ENCODE measurements around the gene BACH2. TPM values are rescaled to one million over a fixed set of nuclear protein-coding genes. Genes with fewer than 3 reads are reported as not detected.

Gene BACH2
- total and polyA plus RNA-seq, 2 experiments from 2014 or later, result 5.4 to 5.6 TPM

DNA sequence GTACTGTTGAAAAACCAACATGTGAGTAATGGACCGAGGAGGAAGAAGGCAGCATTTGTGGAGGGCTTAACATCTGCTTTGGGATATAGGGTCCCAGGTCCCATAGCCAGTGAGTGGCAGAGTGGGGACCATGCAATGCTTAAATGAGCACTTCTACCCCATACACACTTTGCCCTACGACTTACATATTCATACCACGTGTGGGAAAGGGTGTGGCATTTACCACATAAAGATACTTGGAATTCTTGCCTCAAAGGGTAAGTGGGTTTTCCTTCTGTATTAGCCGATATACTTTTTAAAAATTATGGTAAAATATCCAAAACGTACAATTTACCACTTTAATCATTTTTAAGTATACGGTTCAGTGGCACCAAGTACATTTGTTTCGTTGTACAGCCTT, 199.3 kb downstream of the BACH2 start:
- Histone ChIP-seq H3K9me3 (ENCODE audit: low read depth) (no peaks in the 10 kb centered on the region), H3K4me3 (no peak overlapping the region), H3K27me3 (no peaks in the 10 kb centered on the region), H3K27ac (no peak overlapping the region), H3K36me3 (no peaks in the 10 kb centered on the region), H3K4me1 (ENCODE audit: low read depth) (no peaks in the 10 kb centered on the region)
- DNase-seq (ENCODE audit: low read depth in 1 of 2, low spot score in 1 of 2), result no peak
- TF ChIP-seq, protein P1, sequence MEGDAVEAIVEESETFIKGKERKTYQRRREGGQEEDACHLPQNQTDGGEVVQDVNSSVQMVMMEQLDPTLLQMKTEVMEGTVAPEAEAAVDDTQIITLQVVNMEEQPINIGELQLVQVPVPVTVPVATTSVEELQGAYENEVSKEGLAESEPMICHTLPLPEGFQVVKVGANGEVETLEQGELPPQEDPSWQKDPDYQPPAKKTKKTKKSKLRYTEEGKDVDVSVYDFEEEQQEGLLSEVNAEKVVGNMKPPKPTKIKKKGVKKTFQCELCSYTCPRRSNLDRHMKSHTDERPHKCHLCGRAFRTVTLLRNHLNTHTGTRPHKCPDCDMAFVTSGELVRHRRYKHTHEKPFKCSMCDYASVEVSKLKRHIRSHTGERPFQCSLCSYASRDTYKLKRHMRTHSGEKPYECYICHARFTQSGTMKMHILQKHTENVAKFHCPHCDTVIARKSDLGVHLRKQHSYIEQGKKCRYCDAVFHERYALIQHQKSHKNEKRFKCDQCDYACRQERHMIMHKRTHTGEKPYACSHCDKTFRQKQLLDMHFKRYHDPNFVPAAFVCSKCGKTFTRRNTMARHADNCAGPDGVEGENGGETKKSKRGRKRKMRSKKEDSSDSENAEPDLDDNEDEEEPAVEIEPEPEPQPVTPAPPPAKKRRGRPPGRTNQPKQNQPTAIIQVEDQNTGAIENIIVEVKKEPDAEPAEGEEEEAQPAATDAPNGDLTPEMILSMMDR (IDR thresholded peaks at IDR 0.05; ENCODE audit: low read depth, low read length), result no peak

DNA sequence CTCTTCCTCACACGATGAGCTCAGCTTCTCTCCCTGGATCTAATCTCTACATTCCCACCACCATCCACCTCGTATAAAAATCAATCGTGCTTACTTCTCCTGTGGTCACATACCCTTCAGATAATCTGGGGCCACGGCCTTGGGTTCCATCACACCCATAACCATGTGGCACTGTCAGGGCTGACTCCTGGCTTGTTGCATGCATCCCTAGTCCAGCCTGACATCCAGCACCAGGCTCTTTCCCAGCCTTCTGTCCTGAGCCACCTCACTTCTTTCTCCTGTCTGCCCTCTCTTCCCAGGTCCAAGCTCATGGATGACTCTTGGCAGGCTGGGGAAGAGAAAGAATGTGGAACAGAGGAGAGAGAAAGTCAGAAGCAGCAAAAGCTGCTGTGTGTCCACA, 199.8 kb downstream of the BACH2 start:
- Histone ChIP-seq H3K9me3 (ENCODE audit: low read depth) (no peaks in the 10 kb centered on the region), H3K27me3 (no peaks in the 10 kb centered on the region), H3K36me3 (no peaks in the 10 kb centered on the region), H3K4me1 (ENCODE audit: low read depth) (no peaks in the 10 kb centered on the region), H3K27ac (no peak overlapping the region), H3K4me3 (no peak overlapping the region)
- no peak for DNase-seq (ENCODE audit: low read depth in 1 of 2, low spot score in 1 of 2)
- TF ChIP-seq, protein P1 (IDR thresholded peaks at IDR 0.05; ENCODE audit: low read depth, low read length), result no peak

DNA sequence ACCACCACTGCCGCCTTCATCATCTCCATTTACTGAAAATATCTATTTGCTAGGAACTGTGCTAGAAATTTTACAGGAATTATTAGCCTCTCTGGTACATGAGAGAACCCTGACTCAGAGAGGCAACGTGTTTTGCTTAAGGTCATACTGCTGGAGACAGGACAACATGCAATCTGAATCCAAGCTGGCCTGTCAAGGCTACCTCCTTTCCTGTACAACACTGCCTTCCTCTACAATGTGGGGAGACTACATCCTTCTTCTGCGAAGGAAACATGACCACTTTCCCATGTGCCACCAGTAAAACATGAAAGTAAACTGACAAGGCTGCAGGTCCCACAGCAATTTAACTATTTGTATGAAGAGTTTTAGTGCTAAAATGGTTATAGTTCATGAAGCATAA, 200.9 kb downstream of the BACH2 start:
- Histone ChIP-seq H3K4me1 (ENCODE audit: low read depth) (no peaks in the 10 kb centered on the region), H3K36me3 (no peaks in the 10 kb centered on the region), H3K27ac (no peak overlapping the region), H3K4me3 (no peak overlapping the region), H3K9me3 (ENCODE audit: low read depth) (no peaks in the 10 kb centered on the region), H3K27me3 (no peaks in the 10 kb centered on the region)
- TF ChIP-seq, protein P1 (IDR thresholded peaks at IDR 0.05; ENCODE audit: low read depth, low read length), result no peak
- no peak for DNase-seq (ENCODE audit: low read depth in 1 of 2, low spot score in 1 of 2)

DNA sequence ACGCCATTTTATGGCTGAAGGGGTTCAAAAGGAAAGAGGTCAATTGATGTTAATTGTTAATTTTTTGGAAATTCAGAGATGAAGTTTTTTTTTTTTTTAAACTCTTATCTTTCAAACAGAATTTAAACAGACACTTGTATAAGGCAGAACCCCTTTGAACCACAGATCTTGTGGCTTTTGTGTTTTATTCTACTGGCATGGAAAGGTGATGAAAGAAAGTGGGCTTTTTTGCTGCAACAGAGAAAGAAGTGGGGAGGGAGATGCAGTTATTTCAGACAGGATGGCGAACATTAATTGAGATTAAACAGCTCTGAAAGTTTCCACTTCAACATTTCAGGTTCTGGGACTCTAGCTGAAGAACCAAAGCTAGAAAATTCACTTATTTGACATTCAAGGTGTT, 201.5 kb downstream of the BACH2 start:
- H3K9me3 ChIP-seq (ENCODE audit: low read depth), result no peaks in the 10 kb centered on the region
- no peaks in the 10 kb centered on the region for H3K4me1 ChIP-seq (ENCODE audit: low read depth)
- TF ChIP-seq, protein P1 (IDR thresholded peaks at IDR 0.05; ENCODE audit: low read depth, low read length), result no peak
- H3K27ac ChIP-seq, result no peak overlapping the region
- no peak for DNase-seq (ENCODE audit: low read depth in 1 of 2, low spot score in 1 of 2)
- no peaks in the 10 kb centered on the region for H3K36me3 ChIP-seq
- no peak overlapping the region for H3K4me3 ChIP-seq
- H3K27me3 ChIP-seq, result no peaks in the 10 kb centered on the region

DNA sequence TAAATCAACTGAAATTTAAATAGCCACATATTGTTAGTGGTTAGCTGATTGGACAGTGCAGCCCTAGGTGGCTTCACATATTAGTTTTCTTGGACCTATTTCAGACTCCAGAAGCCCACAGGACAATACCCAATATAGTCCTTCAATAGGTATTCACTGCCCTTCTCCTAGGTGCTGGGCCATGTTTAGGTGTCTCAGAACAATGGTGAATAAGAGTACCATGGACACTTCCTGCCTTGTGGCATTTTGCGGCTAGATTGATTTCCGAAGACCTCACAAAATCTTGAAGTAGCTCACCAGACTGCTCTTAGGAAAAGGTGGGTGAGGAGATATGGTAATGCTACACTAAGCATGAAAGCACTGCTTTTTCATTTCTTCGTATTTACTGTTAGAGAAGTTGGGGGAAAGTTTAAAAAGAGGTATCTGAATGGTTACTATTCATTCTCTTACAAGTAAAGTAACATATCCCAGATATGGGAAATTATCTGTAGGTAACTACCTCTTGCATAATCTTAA, 203.0 kb downstream of the BACH2 start:
- Histone ChIP-seq H3K4me1 (ENCODE audit: low read depth) (no peaks in the 10 kb centered on the region), H3K9me3 (ENCODE audit: low read depth) (no peaks in the 10 kb centered on the region), H3K27ac (no peak overlapping the region), H3K4me3 (no peak overlapping the region), H3K36me3 (no peaks in the 10 kb centered on the region), H3K27me3 (no peaks in the 10 kb centered on the region)
- no peak for DNase-seq (ENCODE audit: low read depth in 1 of 2, low spot score in 1 of 2)
- TF ChIP-seq, protein P1 (IDR thresholded peaks at IDR 0.05; ENCODE audit: low read depth, low read length), result no peak

DNA sequence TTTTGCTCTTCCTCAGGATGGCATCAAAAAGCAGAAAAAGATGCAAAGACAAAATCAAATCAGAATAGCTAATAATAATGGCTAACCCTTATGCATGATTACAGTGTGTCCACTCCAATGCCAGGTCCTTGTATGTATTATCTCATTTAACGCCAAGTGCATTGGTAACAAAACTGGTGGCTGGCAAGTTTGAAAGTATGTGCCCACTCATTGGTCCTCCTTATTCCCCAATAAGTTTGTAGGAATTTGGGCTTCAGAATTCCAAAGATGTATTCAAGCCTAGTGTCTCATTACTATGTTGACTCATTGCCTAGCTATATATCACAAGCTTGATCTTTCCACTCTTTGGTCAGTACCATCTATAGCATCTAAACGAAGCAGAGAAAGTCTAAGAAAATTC, 205.8 kb downstream of the BACH2 start:
- no peaks in the 10 kb centered on the region for H3K36me3 ChIP-seq
- no peak overlapping the region for H3K4me3 ChIP-seq
- no peaks in the 10 kb centered on the region for H3K27me3 ChIP-seq
- no peak overlapping the region for H3K27ac ChIP-seq
- no peaks in the 10 kb centered on the region for H3K4me1 ChIP-seq (ENCODE audit: low read depth)
- TF ChIP-seq, protein P1 (IDR thresholded peaks at IDR 0.05; ENCODE audit: low read depth, low read length), result no peak
- no peak for DNase-seq (ENCODE audit: low read depth in 1 of 2, low spot score in 1 of 2)
- no peaks in the 10 kb centered on the region for H3K9me3 ChIP-seq (ENCODE audit: low read depth)
